Fibroblast of lung (primary cell): ENCODE results near the gene CCR7.

Source experiments
- CTCF ChIP-seq, 2 donors: IDR thresholded peaks in 1 of 2; conservative IDR thresholded peaks in 1 of 2; 1 replicate in 1 of 2; 2 replicates in 1 of 2; pipeline ENCODE4 v1.5.1; 2011 to 2012; ENCODE audit warnings: low read length in 2 of 2, control low read depth in 1 of 2, inconsistent platforms in 1 of 2, low read depth in 1 of 2, mild to moderate bottlenecking in 1 of 2
- EZH2 ChIP-seq: IDR thresholded peaks from 2 replicates; pipeline ENCODE4 v1.5.1; 2012; ENCODE audit warnings: low read length, control low read depth, mild to moderate bottlenecking; ENCODE audit errors: missing control alignments

DNA sequence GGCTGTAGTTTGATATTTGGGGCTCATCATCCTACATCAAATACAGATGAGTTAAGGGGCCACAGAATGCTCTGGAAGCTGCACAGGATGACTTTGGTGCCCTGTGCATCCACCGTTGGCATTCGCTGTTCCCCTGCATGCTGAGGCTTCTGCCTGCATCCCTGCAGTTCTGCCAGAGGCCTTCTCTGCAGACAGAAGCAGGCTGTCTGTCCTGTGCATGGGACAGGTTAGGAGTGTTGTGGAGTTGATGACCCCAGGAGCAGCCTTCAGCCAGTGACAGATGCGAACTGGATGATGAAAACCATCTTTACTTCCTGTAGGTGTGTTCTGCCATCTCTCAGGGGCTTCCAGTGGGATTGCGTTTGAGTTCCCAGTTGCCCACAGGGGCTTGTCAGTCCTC lies 50.3 kb downstream of the CCR7 start:
- TF ChIP-seq CTCF (conservative IDR thresholded peaks at IDR 0.05 in 1 of 2, IDR thresholded peaks at IDR 0.05 in 1 of 2; ENCODE audit: low read depth in 1 of 2, low read length in 2 of 2) (no peak), EZH2 (no peak)
